H1 (cell line): ENCODE measurements around the gene NDUFA7.

Experiments
- CTCF ChIP-seq, 3 experiments: IDR thresholded peaks; 1 replicate in 2 of 3; 2 replicates in 1 of 3; pipeline versions ENCODE4 v1.5.1 to v1.6.1; 2011; ENCODE audit warnings: low read length in 3 of 3, mild to moderate bottlenecking in 3 of 3, inconsistent platforms in 2 of 3, low read depth in 1 of 3, moderate library complexity in 1 of 3; ENCODE audit not compliant: insufficient read depth in 1 of 3; ENCODE audit errors: control extremely low read depth in 1 of 3
- JUN ChIP-seq: IDR thresholded peaks from 2 replicates; pipeline ENCODE4 v1.6.1; 2011; ENCODE audit warnings: low read depth, mild to moderate bottlenecking, improper control_type of control experiment, low read length
- TBP ChIP-seq: IDR thresholded peaks from 2 replicates; pipeline ENCODE4 v1.6.1; 2011; ENCODE audit warnings: low read depth, low read length, improper control_type of control experiment

GRCh38 chr19:8321986-8322637 is 937 bp upstream of the NDUFA7 start:
- TF ChIP-seq JUN (no peak), CTCF (IDR thresholded peaks at IDR 0.05; ENCODE audit: control extremely low read depth in 1 of 3, insufficient read depth in 1 of 3, low read depth in 1 of 3, low read length in 3 of 3) (no peak), TBP (no peak)
